NT2/D1 (cell line): Measurements from ENCODE around the gene PURB.

Experiments used
- SUZ12 ChIP-seq: IDR thresholded peaks from 2 replicates; pipeline ENCODE4 v1.6.1; 2011; ENCODE audit not compliant: insufficient read length, insufficient read depth; ENCODE audit errors: extremely low read depth
- YY1 ChIP-seq: IDR thresholded peaks from 2 replicates; pipeline ENCODE4 v1.6.1; 2011; ENCODE audit not compliant: insufficient read length, insufficient read depth

DNA sequence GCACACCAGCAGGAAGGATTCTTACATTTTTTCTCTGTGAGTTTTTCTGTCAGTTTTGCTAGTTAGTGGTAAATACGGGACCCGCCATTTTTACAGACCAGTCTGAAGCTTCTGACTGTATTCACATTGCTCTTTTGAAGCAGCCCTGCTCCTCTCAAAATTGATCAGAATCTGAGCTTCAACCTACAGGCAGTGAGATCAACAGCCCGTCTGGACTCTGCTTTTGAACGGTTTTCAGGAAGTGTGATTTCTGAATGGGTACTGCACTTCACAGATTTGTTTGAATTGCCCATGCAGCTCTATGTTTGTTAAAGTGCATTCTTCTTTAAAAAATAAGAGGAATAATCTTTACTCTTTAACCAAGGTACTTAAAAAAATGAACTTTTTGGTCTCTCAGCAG, 8.9 kb downstream of the PURB start:
- TF ChIP-seq SUZ12 (no peak), YY1 (no peak)
